ENCODE results near the gene RPS21.

The RPS21 gene

GRCh38 chr20:62392621-62393334 lies 5.9 kb downstream of the RPS21 start:
- H3K4me3 ChIP-seq (ENCODE audit: low read depth, low read length) = no peak overlapping the region
- no peak for DNase-seq (ENCODE audit: low read depth)

GRCh38 chr20:62393335-62393665 lies 6.4 kb downstream of the RPS21 start:
- no peak for DNase-seq (ENCODE audit: low read depth)
- H3K4me3 ChIP-seq (ENCODE audit: low read depth, low read length) = no peak overlapping the region

- DNase-seq (ENCODE audit: low read depth) = no peak
- no peak overlapping the region for H3K4me3 ChIP-seq (ENCODE audit: low read depth, low read length)
These were observed 6.9 kb downstream of the RPS21 start for GRCh38 chr20:62393830-62394229.

DNA sequence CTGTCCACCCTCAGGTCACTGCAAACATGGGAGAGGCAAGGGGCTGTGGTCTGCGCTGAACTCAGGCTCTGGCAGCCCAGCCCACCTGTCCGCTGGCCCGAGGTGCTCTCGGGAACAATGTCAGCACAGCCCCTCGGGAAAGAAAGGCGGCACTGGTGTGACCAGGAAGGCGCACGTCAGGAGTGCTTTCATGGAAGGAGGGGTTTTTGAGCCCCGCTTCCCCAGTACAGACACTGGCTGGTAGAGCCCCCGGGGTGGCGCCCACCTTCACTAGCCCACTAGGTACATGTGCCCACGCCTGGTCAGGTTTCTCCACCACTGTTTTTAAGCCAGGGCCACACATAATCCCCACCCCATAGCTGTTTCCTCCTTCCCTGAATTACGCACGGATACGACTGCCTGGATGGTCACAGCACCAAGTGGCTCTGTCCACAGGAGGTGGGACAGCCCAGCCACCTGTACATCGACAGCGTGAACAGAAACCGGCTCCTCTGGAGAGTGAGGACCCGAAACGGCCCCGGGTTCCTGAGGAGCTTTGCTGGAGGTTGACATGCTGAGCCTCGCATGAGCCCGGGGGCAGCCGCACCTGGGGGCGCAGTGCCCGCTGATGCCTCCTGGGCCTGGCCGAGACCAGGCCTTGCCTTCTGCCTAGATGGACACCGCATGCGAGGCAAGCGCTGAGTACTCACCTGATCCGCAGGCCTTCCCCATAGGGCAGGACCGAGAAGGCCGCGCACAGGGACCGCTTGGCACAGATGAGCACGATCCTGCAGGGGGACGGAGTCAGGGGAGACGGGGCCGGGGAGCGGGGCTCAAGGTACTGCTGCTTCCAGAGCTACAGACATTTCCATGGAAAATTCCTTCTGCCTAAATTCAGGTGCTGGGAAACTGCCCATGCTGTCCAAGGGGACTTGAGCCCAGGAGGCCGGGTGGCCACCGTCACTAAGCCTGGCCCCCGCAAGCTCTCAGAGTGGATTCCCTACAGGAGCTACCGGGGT lies 7.6 kb downstream of the RPS21 start:
- no peak overlapping the region for H3K4me3 ChIP-seq (ENCODE audit: low read depth, low read length)
- DNase-seq (ENCODE audit: low read depth) = no peak

DNA sequence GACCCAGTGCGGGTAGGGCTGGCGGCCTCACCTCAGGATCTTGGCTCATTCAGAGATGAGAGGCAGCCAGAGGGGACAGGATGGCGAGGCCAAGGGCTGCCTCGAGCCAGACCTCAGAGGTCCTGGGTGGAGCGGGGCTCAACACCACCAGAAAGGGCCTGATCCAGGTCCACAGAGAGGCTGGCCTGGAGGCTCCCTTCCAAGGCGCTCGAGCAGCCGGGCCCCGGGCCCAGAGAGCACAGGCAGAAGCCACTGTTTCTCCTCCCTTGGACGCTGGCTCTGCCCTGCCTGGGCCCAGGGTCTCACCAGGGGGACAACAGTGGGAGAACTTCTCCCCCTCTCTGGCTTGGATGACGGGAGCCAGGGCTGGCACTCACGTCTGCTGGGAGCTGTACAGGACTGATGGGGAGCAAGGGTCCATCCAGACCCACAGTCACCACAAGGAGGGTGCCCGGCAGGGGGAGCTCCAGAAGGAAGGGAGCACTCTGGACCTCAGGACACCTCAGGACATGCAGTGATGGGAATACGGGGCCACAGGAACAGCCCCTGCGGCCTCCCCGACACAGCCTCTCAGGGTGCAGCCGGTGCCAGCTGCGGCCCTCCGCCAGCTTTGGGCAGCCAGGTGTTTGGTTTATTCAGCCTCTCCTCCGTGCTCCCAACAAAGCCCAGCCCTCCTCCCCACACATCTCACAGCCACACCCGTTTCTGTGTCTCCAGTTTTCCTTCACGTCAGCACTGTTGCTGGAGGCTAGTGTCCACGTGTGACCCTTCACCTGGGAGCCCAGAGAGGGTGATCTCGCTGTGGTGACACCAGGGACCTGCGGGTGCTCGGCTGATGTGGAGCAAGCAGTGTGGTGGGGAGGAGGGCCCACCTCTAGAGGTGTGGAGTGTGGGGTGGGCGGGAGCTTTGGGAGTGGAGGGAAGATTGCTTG lies 8.7 kb downstream of the RPS21 start:
- no peak for DNase-seq (ENCODE audit: low read depth)
- no peak overlapping the region for H3K4me3 ChIP-seq (ENCODE audit: low read depth, low read length)

- DNase-seq (ENCODE audit: low read depth) = no peak
These were observed 9.7 kb downstream of the RPS21 start for GRCh38 chr20:62396367-62397239.

DNA sequence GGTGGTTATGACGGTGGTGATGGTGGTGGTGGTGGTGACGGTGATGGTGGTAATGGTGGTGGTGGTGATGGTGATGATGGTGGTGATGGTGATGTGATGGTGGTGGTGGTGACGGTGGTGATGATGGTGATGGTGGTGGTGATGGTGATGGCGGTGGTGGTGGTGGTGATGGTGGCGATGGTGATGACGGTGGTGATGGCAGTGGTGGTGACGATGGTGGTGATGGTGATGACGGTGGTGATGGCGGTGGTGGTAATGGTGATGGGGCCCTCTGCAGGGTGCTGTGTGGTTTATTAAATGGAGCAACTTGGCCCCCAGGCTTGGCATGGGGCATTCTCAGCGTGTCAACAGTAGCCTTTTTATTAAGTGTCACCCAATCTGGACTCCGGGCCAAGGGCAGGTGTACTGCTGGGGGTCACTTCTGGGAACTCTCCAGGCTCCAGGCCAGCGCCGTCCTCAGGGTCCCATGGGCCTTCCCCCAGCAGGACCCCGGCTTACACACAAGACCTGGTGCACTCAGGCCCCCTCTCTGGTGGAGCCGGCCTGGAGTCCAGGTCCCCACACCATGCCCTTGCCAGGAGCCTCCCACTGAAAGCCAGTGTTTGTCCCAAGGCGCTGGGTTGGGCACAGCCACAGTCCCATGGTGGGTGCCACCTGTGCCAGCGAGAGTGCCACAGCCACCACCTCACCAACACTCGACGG lies 11.4 kb downstream of the RPS21 start:
- no peak for DNase-seq (ENCODE audit: low read depth)
- H3K4me3 ChIP-seq (ENCODE audit: low read depth, low read length) = no peak overlapping the region

More at GRCh38 chr20:62396367-62397239, 9.7 kb downstream of the RPS21 start:
- no peak overlapping the region for H3K4me3 ChIP-seq (ENCODE audit: low read depth, low read length)

DNA sequence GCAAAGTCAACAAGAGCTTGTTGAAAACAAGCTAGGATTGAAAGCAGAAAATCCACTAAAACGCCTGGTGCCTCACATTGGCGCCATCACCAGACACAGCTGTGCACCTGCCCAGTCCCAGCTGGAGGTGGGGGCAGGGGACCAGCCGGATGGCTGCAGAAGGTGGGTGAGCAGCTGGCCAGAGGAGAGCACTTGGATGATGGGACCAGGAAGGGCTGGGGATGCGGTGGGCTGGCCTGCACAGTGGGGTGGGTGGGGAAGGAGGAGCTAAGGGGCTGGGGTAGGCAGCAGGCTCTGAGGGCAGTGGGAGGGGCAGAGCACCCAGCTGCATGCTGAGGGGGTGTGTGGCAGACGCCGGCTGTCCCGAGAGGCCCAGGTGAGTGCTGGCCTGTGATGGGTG lies 13.1 kb downstream of the RPS21 start:
- DNase-seq (ENCODE audit: low read depth) = no peak
- H3K4me3 ChIP-seq (ENCODE audit: low read depth, low read length) = no peak overlapping the region

- no peak for DNase-seq (ENCODE audit: low read depth)
- no peak overlapping the region for H3K4me3 ChIP-seq (ENCODE audit: low read depth, low read length)
These were observed 13.6 kb downstream of the RPS21 start for GRCh38 chr20:62400541-62400940.

DNA sequence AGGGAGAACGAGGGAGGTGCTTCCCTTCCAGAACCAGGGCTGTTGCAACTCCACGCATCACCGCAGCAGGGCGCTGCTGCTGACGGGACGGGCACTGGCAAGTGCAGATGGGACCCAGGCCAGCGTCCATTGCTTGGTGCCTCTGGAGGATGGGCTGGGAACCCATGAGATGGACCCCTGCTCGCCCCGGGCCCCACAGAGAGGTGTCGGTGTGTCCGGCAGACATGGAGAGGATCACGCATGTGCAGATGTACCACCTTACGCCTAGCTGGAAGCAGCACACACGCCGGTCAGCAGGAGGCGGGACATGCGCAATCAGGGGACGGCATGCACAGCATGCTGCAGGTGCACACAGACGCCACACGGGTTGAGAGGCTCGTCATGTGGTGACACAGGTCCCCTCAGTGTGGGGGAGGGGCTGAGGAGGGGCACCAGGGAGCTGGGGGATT lies 14.5 kb downstream of the RPS21 start:
- no peak overlapping the region for H3K4me3 ChIP-seq (ENCODE audit: low read depth, low read length)
- no peak for DNase-seq (ENCODE audit: low read depth)

DNA sequence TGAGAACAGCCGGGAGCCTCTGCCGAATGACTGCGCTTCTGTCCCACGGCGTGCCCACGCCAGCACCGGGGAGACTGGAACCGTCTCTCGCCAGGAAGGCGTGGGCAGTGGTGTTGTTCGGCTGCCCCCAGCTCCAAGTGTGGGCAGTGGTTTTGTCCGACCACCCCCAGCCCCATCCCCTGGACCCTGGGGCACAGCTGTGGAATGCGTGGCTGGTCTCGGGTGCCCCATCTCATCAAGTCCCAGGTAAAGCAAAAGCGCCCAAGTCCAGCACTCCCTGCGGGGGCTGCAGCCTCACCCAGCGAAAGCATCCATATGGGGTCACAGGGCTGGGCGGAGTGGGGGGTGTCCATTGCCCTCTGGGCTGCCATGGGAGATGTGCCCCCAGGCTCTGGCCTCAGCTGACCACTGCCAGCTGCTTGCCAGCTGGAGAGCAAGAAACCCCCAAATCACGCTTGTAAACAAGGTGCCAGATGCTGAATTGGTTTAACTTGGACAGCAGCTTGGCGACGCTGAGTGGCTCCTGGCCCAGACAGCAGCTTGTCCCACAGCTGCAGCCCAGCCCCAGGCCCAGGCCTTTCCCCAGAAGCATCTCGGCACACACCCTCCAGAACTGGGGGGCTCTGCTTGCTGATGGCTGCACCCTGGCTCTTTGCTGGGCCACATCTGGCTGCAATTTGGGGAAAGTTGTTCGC lies 15.7 kb downstream of the RPS21 start:
- DNase-seq (ENCODE audit: low read depth) = no peak
- no peak overlapping the region for H3K4me3 ChIP-seq (ENCODE audit: low read depth, low read length)

- no peak for DNase-seq (ENCODE audit: low read depth)
- H3K4me3 ChIP-seq (ENCODE audit: low read depth, low read length) = no peak overlapping the region
These were observed 16.4 kb downstream of the RPS21 start for GRCh38 chr20:62403331-62403730.

DNA sequence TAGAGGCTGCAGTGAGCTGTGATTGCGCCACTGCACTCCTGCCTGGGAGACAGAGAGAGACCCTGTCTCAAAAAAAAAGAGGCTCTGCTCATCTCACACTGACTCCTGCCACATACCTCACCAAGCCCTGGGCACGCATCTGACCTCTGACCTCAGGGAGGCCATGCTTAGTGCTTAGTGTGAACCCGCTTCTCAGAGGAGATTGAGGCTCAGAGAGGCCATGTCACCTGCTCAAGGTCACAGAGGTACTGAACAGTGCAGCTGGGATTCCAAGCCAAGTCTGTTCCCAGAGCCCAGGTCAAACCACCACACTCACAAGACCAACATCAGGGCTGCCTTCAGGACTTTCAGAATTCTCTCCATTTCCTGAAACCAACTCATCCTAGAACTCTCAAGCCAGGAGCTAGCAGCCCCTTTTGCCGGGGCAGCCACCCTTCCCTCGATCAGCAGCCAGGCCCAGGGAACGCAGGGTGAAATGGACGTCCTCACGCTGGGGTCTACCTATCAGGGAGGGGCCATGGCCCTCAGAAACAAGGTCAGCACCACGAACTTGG lies 17.3 kb downstream of the RPS21 start:
- H3K4me3 ChIP-seq (ENCODE audit: low read depth, low read length) = no peak overlapping the region
- no peak for DNase-seq (ENCODE audit: low read depth)

- DNase-seq (ENCODE audit: low read depth) = no peak
- no peak overlapping the region for H3K4me3 ChIP-seq (ENCODE audit: low read depth, low read length)
These were observed 17.8 kb downstream of the RPS21 start for GRCh38 chr20:62404761-62405107.

GRCh38 chr20:62405108-62405980 lies 18.4 kb downstream of the RPS21 start:
- no peak overlapping the region for H3K4me3 ChIP-seq (ENCODE audit: low read depth, low read length)

DNA sequence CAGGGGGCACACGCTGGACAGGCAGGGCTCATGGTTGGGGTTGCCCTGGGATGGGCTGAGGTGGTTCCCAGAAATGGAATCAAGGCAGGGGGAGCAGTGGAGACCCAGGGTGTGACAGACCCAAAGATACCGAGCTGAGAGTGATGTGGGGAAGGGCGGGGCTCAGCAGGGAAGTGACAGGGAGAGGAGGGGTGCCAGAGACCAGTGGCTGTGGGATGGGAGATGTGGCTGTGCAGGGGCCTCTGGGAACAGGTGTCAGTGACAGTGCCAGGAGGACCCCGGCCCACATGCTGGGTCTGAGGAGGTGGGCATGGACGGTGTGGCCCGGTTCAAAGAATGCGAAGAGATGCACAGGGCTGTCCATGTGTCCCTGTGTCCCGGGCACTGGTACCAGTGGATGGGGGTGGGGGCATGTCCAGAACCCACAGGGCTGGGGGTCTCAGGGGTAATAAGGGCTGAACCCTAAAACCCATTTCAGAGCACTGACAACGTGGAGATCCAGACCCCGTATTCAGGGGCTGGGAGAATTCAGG lies 19.1 kb downstream of the RPS21 start:
- H3K4me3 ChIP-seq (ENCODE audit: low read depth, low read length) = peak overlapping the region; percentile 73
- no peak for DNase-seq (ENCODE audit: low read depth)

More at GRCh38 chr20:62405108-62405980, 18.4 kb downstream of the RPS21 start:
- peak; percentile 12 for DNase-seq (ENCODE audit: low read depth)

Measured in skeletal muscle cell (primary cell).